C4-2B (cell line): ENCODE results near the gene AGAP1.

Experiments used
- CTCF ChIP-seq: fragments of 450-650 bp; conservative IDR thresholded peaks from 2 replicates; pipeline ENCODE4 v1.5.1; 2017; ENCODE audit warnings: mild to moderate bottlenecking
- ZFX ChIP-seq: fragments of 450-650 bp; IDR thresholded peaks from 2 replicates; pipeline ENCODE4 v1.6.1; 2017

DNA sequence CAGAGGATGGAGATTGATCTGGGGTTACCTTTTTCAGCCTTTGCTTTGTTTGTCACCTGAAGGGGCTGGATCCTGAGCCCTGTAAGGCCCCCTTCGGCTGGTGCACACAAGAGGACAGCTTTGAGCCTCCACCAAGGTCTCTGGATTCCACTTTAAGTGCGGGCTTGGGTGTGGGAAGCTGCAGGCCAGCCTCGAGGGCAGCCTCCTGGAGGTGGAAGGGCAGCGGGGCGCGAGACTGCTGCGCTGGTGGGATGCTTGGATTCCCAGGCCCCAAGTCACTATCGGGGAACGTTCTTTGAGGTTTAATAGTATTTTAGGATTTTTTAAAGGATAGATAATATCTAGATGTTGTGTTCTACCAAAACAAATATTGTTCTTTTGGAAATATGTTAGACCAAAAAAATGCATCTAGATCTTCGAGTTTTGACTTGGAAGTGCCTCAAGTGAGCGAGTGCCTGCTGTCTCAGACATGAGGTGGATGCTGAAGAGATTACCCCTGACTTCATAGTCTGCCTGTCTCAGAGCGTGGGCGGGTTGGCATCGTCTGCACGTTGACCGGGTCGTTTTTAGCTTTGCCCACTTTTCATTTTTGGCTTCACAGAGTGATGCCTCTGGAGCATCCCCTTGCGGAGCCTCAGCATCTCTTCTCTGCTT, 113.8 kb downstream of the AGAP1 start:
- TF ChIP-seq CTCF (no peak), ZFX (no peak)
